Mesothelial cell of epicardium (in vitro differentiated cells): Measurements from ENCODE around the gene ZNF668. TPM values are rescaled to one million over a fixed set of nuclear protein-coding genes. Genes with fewer than 3 reads are reported as not detected.

ENCODE experiments used
- DNase-seq, 2 experiments: peaks; one replicate each; pipeline ENCODE4 v3.0.0; 2021; ENCODE audit warnings: low spot score in 2 of 2; ENCODE audit not compliant: unreplicated experiment in 2 of 2
- H3K27ac Mint-ChIP-seq: 2 replicates; pipeline ENCODE4 v1.8.0; 2021; ENCODE audit warnings: mixed read lengths
- H3K27me3 Mint-ChIP-seq: 2 replicates; pipeline ENCODE4 v1.8.0; 2021; ENCODE audit warnings: low read depth, mixed read lengths
- H3K36me3 Mint-ChIP-seq: 2 replicates; pipeline ENCODE4 v1.8.0; 2021; ENCODE audit warnings: mixed read lengths
- H3K4me1 Mint-ChIP-seq: 2 replicates; pipeline ENCODE4 v1.8.0; 2021; ENCODE audit warnings: mixed read lengths
- H3K4me3 Mint-ChIP-seq: 2 replicates; pipeline ENCODE4 v1.8.0; 2021; ENCODE audit warnings: mild to moderate bottlenecking, moderate library complexity, mixed read lengths
- H3K9me3 Mint-ChIP-seq: 2 replicates; pipeline ENCODE4 v1.8.0; 2021; ENCODE audit warnings: mixed read lengths
- total RNA-seq: library from RNA; stranded (reverse); gene quantifications from 3 replicates; pipeline ENCODE4 v1.2.1, GENCODE V29; 2021
- TF ChIP-seq, protein P1 (sequence below): fragments of 200-600 bp; sonication (generic); IDR thresholded peaks from one replicate; pipeline ENCODE4 v1.5.0; 2021; ENCODE audit warnings: antibody characterized with exemption; ENCODE audit not compliant: unreplicated experiment

Gene ZNF668
- total RNA-seq, 1 donor from 2014 or later = 12.8 TPM

DNA sequence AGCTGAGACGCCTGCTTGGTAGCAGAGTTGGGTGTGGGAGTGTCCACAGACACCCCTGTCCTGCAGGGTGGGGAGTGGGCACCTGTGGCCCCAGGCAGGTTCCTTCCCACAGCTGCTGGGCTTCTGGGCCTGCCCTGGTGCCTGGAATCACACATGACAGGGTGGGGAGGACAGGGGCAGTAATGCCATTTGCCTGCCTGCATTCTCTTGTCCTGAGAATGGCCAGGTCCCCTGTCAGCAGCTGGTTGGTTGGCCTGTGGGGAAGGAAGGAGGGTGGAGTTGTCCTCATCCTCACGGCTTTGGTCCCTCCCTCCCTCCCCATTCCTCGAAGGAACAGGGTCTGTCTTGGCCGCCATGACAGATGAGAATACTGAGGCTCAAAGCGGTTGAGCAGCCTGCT is 9.5 kb upstream of the ZNF668 start:
- Mint-ChIP-seq H3K36me3 (peaks cover 16% of the 10 kb centered on the region), H3K27me3 (no peaks in the 10 kb centered on the region), H3K27ac (no peak overlapping the region), H3K9me3 (no peaks in the 10 kb centered on the region), H3K4me3 (no peak overlapping the region), H3K4me1 (no peaks in the 10 kb centered on the region)
- TF ChIP-seq, protein P1, sequence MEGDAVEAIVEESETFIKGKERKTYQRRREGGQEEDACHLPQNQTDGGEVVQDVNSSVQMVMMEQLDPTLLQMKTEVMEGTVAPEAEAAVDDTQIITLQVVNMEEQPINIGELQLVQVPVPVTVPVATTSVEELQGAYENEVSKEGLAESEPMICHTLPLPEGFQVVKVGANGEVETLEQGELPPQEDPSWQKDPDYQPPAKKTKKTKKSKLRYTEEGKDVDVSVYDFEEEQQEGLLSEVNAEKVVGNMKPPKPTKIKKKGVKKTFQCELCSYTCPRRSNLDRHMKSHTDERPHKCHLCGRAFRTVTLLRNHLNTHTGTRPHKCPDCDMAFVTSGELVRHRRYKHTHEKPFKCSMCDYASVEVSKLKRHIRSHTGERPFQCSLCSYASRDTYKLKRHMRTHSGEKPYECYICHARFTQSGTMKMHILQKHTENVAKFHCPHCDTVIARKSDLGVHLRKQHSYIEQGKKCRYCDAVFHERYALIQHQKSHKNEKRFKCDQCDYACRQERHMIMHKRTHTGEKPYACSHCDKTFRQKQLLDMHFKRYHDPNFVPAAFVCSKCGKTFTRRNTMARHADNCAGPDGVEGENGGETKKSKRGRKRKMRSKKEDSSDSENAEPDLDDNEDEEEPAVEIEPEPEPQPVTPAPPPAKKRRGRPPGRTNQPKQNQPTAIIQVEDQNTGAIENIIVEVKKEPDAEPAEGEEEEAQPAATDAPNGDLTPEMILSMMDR = no peak
- no peak for DNase-seq

DNA sequence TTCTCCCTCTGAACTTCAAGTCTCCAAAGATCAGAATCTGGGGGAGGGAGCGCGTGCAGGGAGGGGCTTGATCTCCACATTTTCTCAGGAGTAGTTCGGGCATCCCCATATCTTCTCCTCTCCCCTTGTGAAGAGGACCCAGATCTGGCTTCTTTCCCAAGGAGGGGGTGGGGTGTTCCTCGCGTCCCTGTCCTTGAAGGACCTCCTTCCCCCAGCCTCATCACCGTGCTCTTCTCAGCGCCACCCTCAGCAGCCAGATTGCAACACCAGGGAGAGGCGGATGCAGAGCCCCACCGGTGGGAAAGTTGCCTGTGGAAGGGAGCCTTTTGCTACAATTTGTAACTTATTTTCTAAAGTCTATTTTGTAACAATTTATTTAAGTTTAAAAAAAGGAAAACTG is 9.0 kb upstream of the ZNF668 start:
- H3K9me3 Mint-ChIP-seq = no peaks in the 10 kb centered on the region
- H3K27me3 Mint-ChIP-seq = no peaks in the 10 kb centered on the region
- DNase-seq = no peak
- peaks cover 17% of the 10 kb centered on the region for H3K36me3 Mint-ChIP-seq
- no peak overlapping the region for H3K4me3 Mint-ChIP-seq
- TF ChIP-seq, protein P1 = no peak
- no peak overlapping the region for H3K27ac Mint-ChIP-seq
- no peaks in the 10 kb centered on the region for H3K4me1 Mint-ChIP-seq

DNA sequence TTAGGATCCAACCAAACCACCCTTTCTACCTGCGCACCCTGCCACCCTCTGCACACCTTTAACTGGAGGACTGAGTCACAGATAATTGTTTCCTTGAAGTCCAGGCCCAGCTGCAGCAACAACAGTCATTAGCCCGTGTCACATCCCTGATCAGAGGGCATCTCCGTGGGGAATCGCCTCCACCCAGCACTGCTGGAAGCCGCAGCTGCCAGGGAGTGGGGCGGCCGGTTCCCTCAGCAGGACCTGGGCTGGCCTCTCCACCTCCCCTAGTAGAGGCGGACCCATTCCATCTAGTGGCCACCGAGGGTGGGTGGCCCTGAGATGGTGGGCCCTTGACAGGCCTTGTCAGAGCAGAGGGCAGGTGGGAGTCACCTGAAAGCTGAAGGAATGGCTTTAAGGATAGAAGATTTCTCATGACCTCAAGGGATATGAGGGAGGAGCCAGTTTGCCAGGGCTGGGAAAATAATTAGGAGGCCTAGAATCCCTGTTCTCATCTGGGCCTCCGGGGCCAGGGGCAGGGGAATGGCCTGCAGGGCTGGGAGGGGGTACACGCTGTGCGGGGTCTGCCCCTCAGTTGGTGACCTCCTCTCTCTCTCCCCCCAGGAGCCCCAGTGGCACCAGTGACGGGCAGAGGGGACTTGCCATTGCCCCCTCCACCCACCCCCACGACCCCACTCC is 8.5 kb upstream of the ZNF668 start:
- H3K4me3 Mint-ChIP-seq = no peak overlapping the region
- H3K36me3 Mint-ChIP-seq = peaks cover 22% of the 10 kb centered on the region
- no peaks in the 10 kb centered on the region for H3K9me3 Mint-ChIP-seq
- H3K4me1 Mint-ChIP-seq = no peaks in the 10 kb centered on the region
- H3K27me3 Mint-ChIP-seq = no peaks in the 10 kb centered on the region
- TF ChIP-seq, protein P1 = no peak
- no peak for DNase-seq
- H3K27ac Mint-ChIP-seq = peak overlapping the region; percentile 29

DNA sequence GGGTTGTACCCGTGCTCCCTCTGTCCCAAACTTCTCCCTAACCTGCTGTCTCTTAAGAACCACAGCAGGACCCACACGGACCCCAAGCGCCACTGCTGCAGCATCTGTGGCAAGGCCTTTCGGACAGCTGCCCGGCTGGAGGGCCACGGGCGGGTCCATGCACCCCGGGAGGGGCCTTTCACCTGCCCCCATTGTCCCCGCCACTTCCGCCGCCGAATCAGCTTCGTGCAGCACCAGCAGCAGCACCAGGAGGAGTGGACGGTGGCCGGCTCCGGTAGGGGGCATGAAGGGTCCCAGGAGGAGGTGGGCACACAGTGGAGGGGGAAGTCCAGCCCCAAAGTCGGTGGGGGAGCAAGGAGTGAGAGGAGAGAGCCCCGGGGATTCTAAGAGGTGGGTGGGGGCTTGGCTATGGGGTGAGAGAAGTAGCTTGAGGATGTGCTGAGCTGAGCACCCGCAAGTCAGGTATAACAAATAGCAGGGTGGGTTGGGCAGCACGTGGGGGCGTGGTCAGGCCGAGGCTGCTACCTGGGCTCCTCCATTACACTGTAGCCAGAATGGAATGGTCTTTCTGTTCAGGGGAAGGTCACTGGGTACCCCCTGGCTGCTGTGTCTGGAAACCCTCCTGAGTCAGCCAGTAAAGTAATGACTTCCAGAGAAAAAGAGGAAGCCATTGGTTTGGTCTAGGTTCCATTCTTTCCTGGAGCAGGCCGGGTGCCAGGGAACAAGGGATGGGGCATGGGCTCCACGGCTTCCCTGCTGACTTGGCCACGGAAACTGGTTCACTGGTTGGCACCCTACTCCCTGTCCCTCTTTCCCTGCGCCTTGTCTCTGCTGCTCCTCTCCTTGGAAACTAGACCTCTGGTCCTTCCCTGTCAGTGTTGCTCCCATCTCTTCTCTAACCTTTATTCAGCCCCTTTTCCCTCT is 7.7 kb upstream of the ZNF668 start:
- Mint-ChIP-seq H3K27ac (peak overlapping the region; percentile 29), H3K4me3 (no peak overlapping the region), H3K27me3 (no peaks in the 10 kb centered on the region), H3K9me3 (no peaks in the 10 kb centered on the region), H3K4me1 (no peaks in the 10 kb centered on the region), H3K36me3 (peaks cover 22% of the 10 kb centered on the region)
- no peak for DNase-seq
- TF ChIP-seq, protein P1 = no peak

DNA sequence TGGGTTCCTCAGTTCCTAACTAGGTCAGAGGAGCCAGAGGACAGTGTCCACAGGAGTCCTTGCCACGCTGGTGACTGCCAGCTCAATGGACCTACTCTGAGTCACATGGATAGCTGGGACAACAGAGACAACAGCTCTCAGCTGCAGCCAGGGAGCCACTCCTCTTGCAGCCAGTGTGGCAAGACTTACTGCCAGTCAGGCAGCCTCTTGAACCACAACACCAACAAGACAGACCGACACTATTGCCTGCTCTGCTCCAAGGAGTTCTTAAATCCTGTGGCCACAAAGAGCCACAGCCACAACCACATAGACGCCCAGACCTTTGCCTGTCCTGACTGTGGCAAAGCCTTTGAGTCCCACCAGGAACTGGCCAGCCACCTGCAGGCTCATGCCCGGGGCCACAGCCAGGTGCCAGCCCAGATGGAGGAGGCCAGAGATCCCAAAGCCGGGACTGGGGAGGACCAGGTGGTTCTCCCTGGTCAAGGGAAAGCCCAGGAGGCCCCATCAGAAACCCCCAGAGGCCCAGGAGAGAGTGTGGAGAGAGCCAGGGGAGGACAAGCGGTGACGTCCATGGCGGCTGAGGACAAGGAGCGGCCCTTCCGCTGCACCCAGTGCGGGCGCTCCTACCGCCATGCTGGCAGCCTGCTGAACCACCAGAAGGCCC is 6.8 kb upstream of the ZNF668 start:
- no peak for DNase-seq
- no peaks in the 10 kb centered on the region for H3K9me3 Mint-ChIP-seq
- H3K36me3 Mint-ChIP-seq = peaks cover 22% of the 10 kb centered on the region
- no peak overlapping the region for H3K4me3 Mint-ChIP-seq
- no peaks in the 10 kb centered on the region for H3K4me1 Mint-ChIP-seq
- H3K27ac Mint-ChIP-seq = no peak overlapping the region
- H3K27me3 Mint-ChIP-seq = no peaks in the 10 kb centered on the region
- TF ChIP-seq, protein P1 = no peak
